ENCODE results near the gene PRR22. TPM values are rescaled to one million over a fixed set of nuclear protein-coding genes. Genes with fewer than 3 reads are reported as not detected.

PRR22 gene
- total and polyA plus RNA-seq, 7 experiments from 2014 or later: 0.20 to 8.6 (median 6.1) TPM; not detected in 1

DNA sequence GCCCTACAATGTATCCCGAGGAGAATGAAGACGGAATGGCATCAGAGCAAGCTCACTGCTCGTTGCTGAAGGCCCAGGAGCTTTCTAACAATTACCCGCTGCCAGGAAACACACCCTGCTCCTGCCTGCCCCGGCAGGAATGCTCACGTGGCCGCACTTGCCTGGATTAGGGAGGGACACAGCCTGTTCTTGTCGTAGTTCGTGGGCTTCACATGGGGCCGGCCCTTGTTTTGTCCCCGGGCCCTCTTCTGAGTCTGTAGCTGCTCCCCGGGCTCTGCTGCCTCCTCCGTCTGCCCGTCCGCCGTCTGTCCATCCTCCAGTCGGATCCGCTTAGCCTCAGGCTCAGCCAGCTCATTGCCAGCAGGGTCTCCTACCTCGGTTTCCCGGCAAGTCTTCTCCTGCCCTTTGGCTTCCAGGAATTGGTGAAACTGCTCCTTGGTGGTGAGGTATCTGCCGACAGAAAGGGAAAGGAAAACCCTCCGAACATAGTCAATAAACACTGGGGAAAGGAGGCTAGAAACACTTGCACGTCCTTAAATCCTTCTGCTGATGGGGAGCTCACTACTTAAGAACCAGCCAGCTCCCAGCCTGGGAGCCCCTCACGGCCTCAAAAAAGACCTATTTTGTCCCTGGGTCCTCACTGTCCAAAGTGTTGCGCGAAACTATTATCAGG is 5.5 kb upstream of the PRR22 start:
- H3K4me3 ChIP-seq (ENCODE audit: low read length): peak overlapping the region; percentile 95
- H3K36me3 ChIP-seq (ENCODE audit: control insufficient read depth in 2 of 3, insufficient read depth in 3 of 3, low read length in 3 of 3): peaks cover 4 to 53% (median 33%) of the 10 kb centered on the region in 3 experiments
- Mint-ChIP-seq H3K27me3 (no peaks in the 10 kb centered on the region), H3K27ac (peak overlapping the region; percentile 99 to 100 (median 100)), H3K4me3 (peak overlapping the region; percentile 94 to 100 (median 100)), H3K9me3 (peaks cover 0 to 9% (median 0%) of the 10 kb centered on the region in 11 donors), H3K4me1 (peaks cover 6 to 22% (median 15%) of the 10 kb centered on the region in 7 donors), H3K36me3 (peaks cover 5 to 22% (median 13%) of the 10 kb centered on the region in 5 donors)
- intact Hi-C loops (cut with micrococcal nuclease): loop anchor here (1.0 to 5.0 kb wide), 11 partner anchors 15 to 999 kb away; partner anchors contain the start of genes MICOS13 (in 2 of the 2), RANBP3 (in 2 of the 2), RPL36 (in 2 of the 2) and VMAC (in 2 of the 2)
- H3K27ac ChIP-seq (ENCODE audit: low read depth, low read length): peak overlapping the region; percentile 91
- H3K9me3 ChIP-seq (ENCODE audit: control insufficient read depth in 2 of 3, low read length in 3 of 3): no peaks in the 10 kb centered on the region
- POLR2A ChIA-PET: interaction anchor here (1.0 to 2.9 kb wide), 8 partner anchors 11 to 188 kb away, joined by 3 to 26 read pairs (median 6); partner anchors contain the start of genes CATSPERD, LONP1, NDUFA11 and RANBP3
- CTCF ChIA-PET: interaction anchor here (0.5 to 1.4 kb wide), 2 partner anchors 69 to 1596 kb away, joined by 3 read pairs; no protein-coding TSS in a partner anchor
- H3K27me3 ChIP-seq (ENCODE audit: control insufficient read depth in 2 of 2, insufficient read depth in 2 of 2, low read length in 2 of 2): no peaks in the 10 kb centered on the region
- ATAC-seq: no peak
- H3K4me1 ChIP-seq (ENCODE audit: control insufficient read depth in 2 of 2, insufficient read depth in 2 of 2, low read length in 2 of 2): peaks cover 8 to 12% of the 10 kb centered on the region in 2 donors
- DNase-seq: no peak

DNA sequence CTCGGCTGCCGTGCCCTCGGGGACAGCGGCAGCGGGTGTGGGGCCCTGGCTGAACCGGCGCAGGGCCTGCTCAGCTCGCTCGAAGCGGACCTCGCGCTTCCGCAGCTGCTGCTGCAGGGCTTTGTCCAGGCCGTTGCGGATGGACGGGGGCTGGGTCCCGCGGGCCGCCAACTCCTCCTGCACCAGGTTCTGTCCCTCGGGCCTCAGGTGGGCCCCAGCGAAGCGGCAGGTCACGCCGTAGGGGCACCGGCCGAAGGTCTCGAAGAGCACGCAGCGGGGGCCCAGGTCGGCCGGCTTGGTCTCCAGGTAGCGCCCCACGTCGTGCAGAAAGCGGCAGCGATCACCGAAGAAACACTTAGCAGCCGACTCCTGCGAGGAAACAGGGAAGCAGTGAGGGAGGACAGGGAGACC is 4.8 kb upstream of the PRR22 start:
- no peaks in the 10 kb centered on the region for H3K27me3 Mint-ChIP-seq
- Histone ChIP-seq H3K27ac (ENCODE audit: low read depth, low read length) (no peak overlapping the region), H3K36me3 (ENCODE audit: control insufficient read depth in 2 of 3, insufficient read depth in 3 of 3, low read length in 3 of 3) (peaks cover 4 to 59% (median 33%) of the 10 kb centered on the region in 3 experiments), H3K9me3 (ENCODE audit: control insufficient read depth in 2 of 3, low read length in 3 of 3) (no peaks in the 10 kb centered on the region), H3K27me3 (ENCODE audit: control insufficient read depth in 2 of 2, insufficient read depth in 2 of 2, low read length in 2 of 2) (no peaks in the 10 kb centered on the region), H3K4me1 (ENCODE audit: control insufficient read depth in 2 of 2, insufficient read depth in 2 of 2, low read length in 2 of 2) (peaks cover 8 to 12% of the 10 kb centered on the region in 2 donors), H3K4me3 (ENCODE audit: low read length) (no peak overlapping the region)
- peaks cover 5 to 22% (median 13%) of the 10 kb centered on the region in 5 donors for H3K36me3 Mint-ChIP-seq
- no peak overlapping the region for H3K27ac Mint-ChIP-seq
- CTCF ChIA-PET: interaction anchor here (1.4 kb wide), 1 partner anchor 68 kb away, joined by 3 read pairs; no protein-coding TSS in a partner anchor
- DNase-seq: no peak
- intact Hi-C loops (cut with micrococcal nuclease): no loop called here
- POLR2A ChIA-PET: interaction anchor here (0.6 to 2.9 kb wide), 5 partner anchors 14 to 115 kb away, joined by 3 to 26 read pairs (median 11); partner anchors contain the start of genes CATSPERD, LONP1 and NDUFA11
- peak overlapping the region in 5 of 10 donors; percentile 25 to 98 (median 94) for H3K4me3 Mint-ChIP-seq
- H3K9me3 Mint-ChIP-seq: peaks cover 0 to 9% (median 0%) of the 10 kb centered on the region in 11 donors
- ATAC-seq: no peak
- H3K4me1 Mint-ChIP-seq: peaks cover 6 to 22% (median 15%) of the 10 kb centered on the region in 7 donors

DNA sequence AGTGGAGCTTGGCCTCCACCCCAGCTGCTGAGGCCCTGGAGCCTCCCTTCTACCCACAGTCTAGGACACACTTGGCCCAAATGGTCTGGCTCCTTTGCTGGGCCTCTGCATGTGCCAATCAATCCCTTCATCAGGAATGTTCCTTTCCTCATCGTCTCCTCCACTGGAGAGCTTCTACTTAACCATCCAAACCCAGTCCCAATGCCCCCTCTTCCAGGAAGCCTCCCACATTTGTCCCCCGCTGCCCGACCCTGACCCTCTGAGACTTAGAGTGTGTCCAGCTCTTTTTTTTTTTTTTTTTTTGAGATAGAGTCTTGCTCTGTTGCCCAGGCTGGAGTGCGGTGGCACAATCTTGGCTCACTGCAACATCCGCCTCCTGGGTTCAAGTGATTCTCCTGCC is 3.9 kb upstream of the PRR22 start:
- CTCF ChIA-PET: no interaction called here
- H3K27me3 Mint-ChIP-seq: no peaks in the 10 kb centered on the region
- DNase-seq (no peak), ATAC-seq (no peak)
- H3K4me3 Mint-ChIP-seq: peak overlapping the region in 3 of 10 donors; percentile 37 to 63 (median 48)
- POLR2A ChIA-PET: interaction anchor here (0.7 to 1.8 kb wide), 4 partner anchors 40 to 116 kb away, joined by 3 to 6 read pairs (median 4); partner anchors contain the start of genes CATSPERD and NDUFA11
- Histone ChIP-seq H3K36me3 (ENCODE audit: control insufficient read depth in 2 of 3, insufficient read depth in 3 of 3, low read length in 3 of 3) (peaks cover 4 to 66% (median 33%) of the 10 kb centered on the region in 3 experiments), H3K27me3 (ENCODE audit: control insufficient read depth in 2 of 2, insufficient read depth in 2 of 2, low read length in 2 of 2) (no peaks in the 10 kb centered on the region), H3K9me3 (ENCODE audit: control insufficient read depth in 2 of 3, low read length in 3 of 3) (no peaks in the 10 kb centered on the region), H3K4me3 (ENCODE audit: low read length) (no peak overlapping the region), H3K4me1 (ENCODE audit: control insufficient read depth in 2 of 2, insufficient read depth in 2 of 2, low read length in 2 of 2) (peaks cover 8 to 12% of the 10 kb centered on the region in 2 donors), H3K27ac (ENCODE audit: low read depth, low read length) (no peak overlapping the region)
- intact Hi-C loops (cut with micrococcal nuclease): no loop called here
- H3K4me1 Mint-ChIP-seq: peaks cover 6 to 22% (median 14%) of the 10 kb centered on the region in 7 donors
- H3K36me3 Mint-ChIP-seq: peaks cover 5 to 22% (median 13%) of the 10 kb centered on the region in 5 donors
- peak overlapping the region in 3 of 9 donors; percentile 29 to 43 (median 33) for H3K27ac Mint-ChIP-seq
- H3K9me3 Mint-ChIP-seq: peaks cover 0 to 9% (median 0%) of the 10 kb centered on the region in 11 donors

DNA sequence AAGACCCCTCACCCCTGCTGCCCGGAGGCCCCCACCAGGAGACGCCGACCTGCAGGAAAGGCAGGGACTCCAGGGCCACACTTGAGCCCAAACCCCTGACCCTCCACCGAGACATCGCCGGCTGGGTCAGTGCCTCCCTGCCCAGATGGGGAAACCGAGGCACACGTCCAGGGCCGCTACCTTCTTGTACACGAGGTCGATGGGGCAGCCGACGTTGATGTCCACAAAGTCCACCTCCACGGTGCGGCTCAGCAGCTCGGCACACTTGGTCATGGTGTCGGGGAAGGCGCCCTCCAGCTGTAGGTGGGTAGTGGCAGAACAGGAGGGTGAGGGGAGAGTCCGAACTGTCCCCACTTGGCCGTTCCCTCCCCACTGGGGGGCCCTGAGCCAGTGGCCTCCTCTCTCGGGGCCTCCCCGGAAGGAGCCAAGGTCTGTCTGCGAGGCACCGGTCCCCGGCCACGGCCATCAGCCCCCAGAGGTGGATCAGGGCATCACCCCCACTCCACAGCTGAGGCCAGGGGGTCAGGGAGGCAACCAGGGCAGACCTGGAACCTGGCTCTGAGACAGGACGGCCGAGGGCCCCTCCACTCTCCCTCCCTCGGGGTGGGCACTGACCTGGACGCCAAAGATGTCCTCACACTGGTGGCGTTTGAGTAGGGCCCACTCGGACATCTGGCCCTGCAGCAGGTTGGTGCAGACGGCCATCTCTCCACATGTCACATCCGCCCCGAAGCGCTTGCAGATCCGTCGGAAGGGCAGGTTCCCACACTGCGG is 3.0 kb upstream of the PRR22 start:
- Mint-ChIP-seq H3K27ac (peak overlapping the region in 1 of 9 donors; percentile 41), H3K4me1 (peaks cover 6 to 22% (median 14%) of the 10 kb centered on the region in 7 donors), H3K9me3 (peaks cover 0 to 9% (median 0%) of the 10 kb centered on the region in 11 donors), H3K36me3 (peaks cover 5 to 22% (median 13%) of the 10 kb centered on the region in 5 donors), H3K4me3 (no peak overlapping the region), H3K27me3 (no peaks in the 10 kb centered on the region)
- H3K4me1 ChIP-seq (ENCODE audit: control insufficient read depth in 2 of 2, insufficient read depth in 2 of 2, low read length in 2 of 2): peaks cover 8 to 12% of the 10 kb centered on the region in 2 donors
- intact Hi-C loops (cut with micrococcal nuclease): no loop called here
- no peak for ATAC-seq
- H3K27ac ChIP-seq (ENCODE audit: low read depth, low read length): no peak overlapping the region
- H3K27me3 ChIP-seq (ENCODE audit: control insufficient read depth in 2 of 2, insufficient read depth in 2 of 2, low read length in 2 of 2): no peaks in the 10 kb centered on the region
- POLR2A ChIA-PET: interaction anchor here (0.9 to 1.4 kb wide), 2 partner anchors 40 to 68 kb away, joined by 3 to 6 read pairs; no protein-coding TSS in a partner anchor
- no peaks in the 10 kb centered on the region for H3K9me3 ChIP-seq (ENCODE audit: control insufficient read depth in 2 of 3, low read length in 3 of 3)
- DNase-seq: no peak
- peaks cover 4 to 66% (median 33%) of the 10 kb centered on the region in 3 experiments for H3K36me3 ChIP-seq (ENCODE audit: control insufficient read depth in 2 of 3, insufficient read depth in 3 of 3, low read length in 3 of 3)
- CTCF ChIA-PET: no interaction called here
- no peak overlapping the region for H3K4me3 ChIP-seq (ENCODE audit: low read length)

DNA sequence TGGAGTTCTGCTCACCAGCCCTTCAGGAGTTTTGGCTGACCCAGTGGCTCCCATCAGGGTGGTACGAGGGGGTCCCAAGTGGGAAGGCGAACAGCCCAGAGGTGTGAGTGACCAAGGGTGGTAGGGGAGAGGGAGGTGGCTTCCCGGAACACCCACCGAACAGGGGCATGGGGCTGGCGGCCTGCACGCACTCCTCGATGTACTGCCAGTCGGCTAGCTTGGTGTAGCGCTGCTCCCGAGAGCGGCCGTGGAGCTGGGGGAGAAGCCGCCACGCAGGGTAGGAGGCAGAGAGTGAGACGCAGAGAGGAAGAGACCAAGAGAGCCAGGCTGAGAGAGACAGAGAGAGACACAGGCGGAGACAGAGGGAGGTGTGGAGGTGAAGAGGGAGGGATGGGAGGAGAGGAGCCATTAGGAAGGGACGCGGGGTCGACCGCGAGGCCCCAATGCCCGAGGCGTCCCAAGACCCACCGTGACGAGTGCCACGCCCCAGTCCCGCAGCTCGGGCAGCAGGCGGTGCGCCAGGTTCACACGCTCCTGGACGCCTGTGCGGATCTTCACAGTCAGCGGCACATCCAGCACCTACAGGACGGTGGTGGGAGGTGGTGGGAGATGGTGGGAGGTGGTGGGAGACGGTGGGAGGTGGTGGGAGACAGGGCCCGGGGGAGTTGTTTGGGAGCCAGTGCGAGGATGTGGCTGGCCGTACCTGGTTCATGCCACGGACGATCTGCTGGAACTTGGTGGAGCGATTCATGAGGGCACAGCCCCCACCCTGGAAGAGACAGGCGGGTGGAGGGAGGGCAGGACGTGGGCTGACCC is 2.3 kb upstream of the PRR22 start:
- Mint-ChIP-seq H3K27me3 (no peaks in the 10 kb centered on the region), H3K4me1 (peaks cover 6 to 22% (median 12%) of the 10 kb centered on the region in 7 donors), H3K36me3 (peaks cover 5 to 22% (median 13%) of the 10 kb centered on the region in 5 donors), H3K4me3 (no peak overlapping the region), H3K27ac (peak overlapping the region in 1 of 9 donors; percentile 36), H3K9me3 (peaks cover 0 to 9% (median 0%) of the 10 kb centered on the region in 11 donors)
- ChIA-PET CTCF (no interaction called here), POLR2A (no interaction called here)
- DNase-seq (no peak), ATAC-seq (no peak)
- intact Hi-C loops (cut with micrococcal nuclease): no loop called here
- H3K4me1 ChIP-seq (ENCODE audit: control insufficient read depth in 2 of 2, insufficient read depth in 2 of 2, low read length in 2 of 2): peaks cover 8 to 12% of the 10 kb centered on the region in 2 donors
- no peak overlapping the region for H3K4me3 ChIP-seq (ENCODE audit: low read length)
- H3K36me3 ChIP-seq (ENCODE audit: control insufficient read depth in 2 of 3, insufficient read depth in 3 of 3, low read length in 3 of 3): peaks cover 4 to 66% (median 33%) of the 10 kb centered on the region in 3 experiments
- no peaks in the 10 kb centered on the region for H3K9me3 ChIP-seq (ENCODE audit: control insufficient read depth in 2 of 3, low read length in 3 of 3)
- no peaks in the 10 kb centered on the region for H3K27me3 ChIP-seq (ENCODE audit: control insufficient read depth in 2 of 2, insufficient read depth in 2 of 2, low read length in 2 of 2)
- no peak overlapping the region for H3K27ac ChIP-seq (ENCODE audit: low read depth, low read length)
